GM18519 (cell line): ENCODE measurements around the gene CD247.
A peak's percentile ranks its signal among the peaks of the same experiment; 100 is the strongest.
"Not testable (repeated sequence)": the region's sequence is repeated elsewhere in the genome, so short reads cannot be mapped to it uniquely, and the experiment has no call there.

Experiments used
- ATAC-seq: cut with Tn5 transposase; IDR thresholded peaks from one replicate; pipeline ENCODE4 v1.9.1; 2021; ENCODE audit warnings: mild to moderate bottlenecking, moderate library complexity; ENCODE audit not compliant: unreplicated experiment, low FRiP score

The CD247 gene

GRCh38 chr1:167518331-167518700 is at the start of gene CD247:
Gene CD247, minus strand, starts transcription at chr1:167518529. Its CDS starts 64 bp downstream, at chr1:167518465.
- no peak for ATAC-seq

GRCh38 chr1:167567663-167568062 is 49.3 kb upstream of the CD247 start:
- no peak for ATAC-seq

- no peak for ATAC-seq
These were observed 48.4 kb upstream of the CD247 start for GRCh38 chr1:167566766-167567165.

DNA sequence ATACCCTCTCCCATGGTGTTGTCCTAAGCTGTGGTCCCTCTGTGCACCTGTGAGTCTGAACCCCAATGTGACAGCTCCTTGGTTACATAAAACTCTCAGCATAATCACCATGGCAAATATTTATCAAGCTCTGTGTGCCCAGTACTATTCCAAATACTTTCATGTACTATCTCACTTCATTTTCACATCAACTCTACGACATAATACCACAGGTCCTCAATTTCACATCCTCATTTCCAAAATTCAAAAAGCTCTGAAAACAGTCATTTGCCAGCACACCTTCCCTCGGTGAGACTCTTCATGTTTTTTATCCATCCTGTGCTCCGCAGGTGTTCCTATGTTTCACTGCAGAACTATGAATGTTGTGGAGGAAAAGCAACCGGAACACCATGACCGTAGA is 47.6 kb upstream of the CD247 start:
- ATAC-seq = no peak

DNA sequence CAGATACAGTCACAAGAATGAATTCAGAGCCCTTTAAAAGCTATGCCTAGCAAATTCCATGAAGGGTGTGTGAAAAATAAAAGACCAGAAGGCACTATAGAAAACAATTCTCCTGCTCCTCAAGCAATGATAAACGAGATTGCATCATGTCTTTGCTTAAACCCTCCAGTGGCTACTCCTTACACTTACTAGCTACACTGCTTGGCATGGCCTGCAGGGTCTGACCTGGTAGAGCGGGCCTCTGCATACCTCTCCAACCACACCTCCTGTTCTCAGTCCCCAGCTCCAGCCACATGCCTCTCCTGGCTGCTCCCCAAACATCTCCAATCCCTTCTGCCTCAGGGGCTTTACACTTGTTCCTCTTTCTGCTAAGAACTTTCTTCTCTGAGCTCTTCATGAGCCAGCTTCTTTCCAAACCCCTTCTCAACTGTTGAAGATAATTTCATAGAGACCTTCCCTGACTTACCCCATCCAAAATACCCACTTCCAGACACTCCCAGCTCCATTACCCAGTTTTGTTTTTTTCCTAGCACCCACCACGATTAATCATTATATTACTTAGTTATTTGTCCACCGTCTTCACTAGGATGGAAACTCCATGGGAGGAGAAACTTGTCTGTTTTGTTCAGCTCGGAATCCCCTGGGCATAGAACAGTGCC is 46.4 kb upstream of the CD247 start:
- ATAC-seq = no peak

DNA sequence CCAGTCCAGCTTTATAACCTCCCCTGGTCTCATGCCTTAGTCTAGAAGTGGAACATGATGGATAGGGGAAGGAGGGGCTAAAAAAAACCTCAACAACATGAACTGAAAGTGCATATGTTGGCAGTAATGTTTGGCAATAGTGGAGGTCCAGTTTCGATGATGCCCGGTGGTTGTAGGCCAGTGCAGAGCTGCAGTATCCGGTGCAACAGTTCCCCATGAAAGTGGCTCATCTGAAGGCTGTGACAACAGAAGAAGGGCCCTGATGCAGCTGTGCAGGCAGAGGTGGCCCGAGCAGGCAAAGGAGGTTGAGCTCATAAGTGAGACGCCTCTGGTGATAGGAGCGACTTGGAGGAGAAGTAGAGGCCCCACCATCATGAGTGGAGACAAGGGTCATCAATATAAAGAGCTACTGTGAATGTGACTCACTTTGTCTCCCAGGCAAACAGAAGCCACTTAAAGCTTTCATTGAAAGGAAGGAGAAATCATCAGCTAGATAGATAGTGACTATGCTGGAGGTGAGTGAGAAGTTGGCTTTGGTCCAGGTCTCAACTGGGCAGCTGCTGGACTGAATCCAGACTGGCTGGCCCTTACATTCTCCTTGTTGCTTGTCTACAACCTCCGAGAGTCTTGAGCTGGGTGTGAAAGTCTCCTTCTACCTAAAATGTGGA is 45.4 kb upstream of the CD247 start:
- ATAC-seq = no peak

- ATAC-seq = no peak
These were observed 44.4 kb upstream of the CD247 start for GRCh38 chr1:167562702-167563101.

- no peak for ATAC-seq
These were observed 43.4 kb upstream of the CD247 start for GRCh38 chr1:167561753-167562152.

DNA sequence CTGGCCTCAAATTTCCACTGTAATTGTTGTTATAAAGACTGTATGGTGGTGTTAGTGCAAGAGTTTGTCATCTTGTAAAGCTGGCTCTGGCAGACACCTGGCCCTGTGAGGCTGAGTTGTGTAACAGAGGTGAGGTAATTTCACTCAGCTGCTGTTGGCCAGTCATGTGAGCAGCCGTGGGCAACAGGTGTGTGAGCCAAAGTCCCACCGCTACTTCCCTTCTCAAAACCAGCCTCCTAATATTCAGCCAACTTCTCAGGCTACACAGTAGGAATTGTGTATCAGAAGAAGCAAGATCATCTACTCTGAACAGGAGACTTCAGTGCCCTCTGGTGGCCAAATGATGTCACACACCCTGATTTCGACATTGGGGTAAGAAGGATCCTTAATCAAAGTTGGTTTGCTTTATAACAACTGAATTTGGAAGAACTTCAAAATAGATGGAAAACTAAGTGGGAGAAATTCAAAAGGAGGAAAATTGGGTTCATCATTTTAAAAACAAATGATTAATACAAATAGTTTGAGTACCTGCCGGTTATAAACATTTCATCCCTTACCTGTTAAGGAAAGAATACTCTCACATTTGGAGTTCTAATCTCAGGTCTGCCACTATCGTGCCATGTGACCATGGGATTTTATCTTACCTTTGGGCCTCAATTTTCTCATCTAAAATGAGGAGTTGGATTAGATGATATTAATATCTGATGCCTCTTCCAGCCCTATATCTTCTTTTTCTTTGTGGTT is 37.8 kb upstream of the CD247 start:
- no peak for ATAC-seq

DNA sequence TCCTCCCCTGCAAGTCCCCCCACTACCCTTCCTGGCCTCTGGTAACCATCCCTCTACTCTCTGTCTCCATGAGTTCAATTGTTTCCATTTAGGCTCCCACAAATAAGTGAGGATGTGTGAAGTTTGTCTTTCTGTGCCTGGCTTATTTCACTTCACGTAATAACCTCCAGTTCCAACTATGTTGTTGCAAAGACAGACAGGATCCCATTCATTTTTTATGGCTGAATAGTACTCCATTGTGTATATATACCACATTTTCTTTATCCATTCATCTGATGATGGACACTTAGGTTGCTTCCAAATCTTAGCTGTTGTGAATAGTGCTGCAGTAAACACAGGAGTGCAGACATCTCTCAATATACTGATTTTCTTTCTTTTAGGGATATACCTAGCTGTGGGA is 36.7 kb upstream of the CD247 start:
- not testable (repeated sequence) for ATAC-seq

DNA sequence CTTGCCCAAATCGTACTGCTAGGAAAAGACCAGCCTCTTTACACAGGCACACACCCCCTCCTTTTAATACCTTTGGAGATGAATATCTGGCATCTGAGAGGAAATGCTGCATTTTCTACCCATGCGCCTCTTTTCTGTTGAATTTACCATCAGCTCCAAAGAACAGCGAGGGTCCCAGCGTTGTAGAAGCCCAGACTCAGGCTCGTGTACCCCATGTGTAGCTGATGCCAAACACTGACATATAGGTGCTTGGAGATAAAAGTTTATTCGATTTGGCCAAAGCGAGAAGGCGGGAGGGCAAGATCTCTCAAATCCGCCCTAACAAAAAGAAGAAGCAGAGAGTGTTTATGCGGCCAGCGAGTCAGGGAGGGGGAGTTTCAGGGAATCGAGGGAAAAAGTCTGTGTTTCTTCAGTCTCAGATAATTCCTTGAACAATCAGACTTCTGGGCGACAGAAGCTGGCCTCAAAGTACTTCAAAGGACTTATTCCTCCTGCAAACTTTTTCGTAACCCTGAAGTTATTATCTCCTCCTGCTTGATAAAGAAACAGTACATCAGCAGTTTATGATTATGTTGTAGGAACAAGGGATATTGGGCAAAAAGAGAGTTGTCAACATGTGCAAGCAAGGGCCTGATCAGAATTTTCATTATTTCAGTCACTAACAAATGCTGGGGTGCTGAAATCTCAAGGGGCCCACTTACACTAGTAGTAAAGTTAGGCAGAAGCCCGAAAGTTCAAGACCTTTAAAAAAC is 35.9 kb upstream of the CD247 start:
- ATAC-seq = no peak

- ATAC-seq = peak; percentile 91
These were observed 35.1 kb upstream of the CD247 start, which contains the start of gene CREG1 for GRCh38 chr1:167553136-167554027. Gene CREG1, minus strand, starts transcription at chr1:167553762.

GRCh38 chr1:167551362-167551761 is 33.0 kb upstream of the CD247 start:
- ATAC-seq = no peak

- no peak for ATAC-seq
These were observed 30.0 kb upstream of the CD247 start for GRCh38 chr1:167548059-167548932.

DNA sequence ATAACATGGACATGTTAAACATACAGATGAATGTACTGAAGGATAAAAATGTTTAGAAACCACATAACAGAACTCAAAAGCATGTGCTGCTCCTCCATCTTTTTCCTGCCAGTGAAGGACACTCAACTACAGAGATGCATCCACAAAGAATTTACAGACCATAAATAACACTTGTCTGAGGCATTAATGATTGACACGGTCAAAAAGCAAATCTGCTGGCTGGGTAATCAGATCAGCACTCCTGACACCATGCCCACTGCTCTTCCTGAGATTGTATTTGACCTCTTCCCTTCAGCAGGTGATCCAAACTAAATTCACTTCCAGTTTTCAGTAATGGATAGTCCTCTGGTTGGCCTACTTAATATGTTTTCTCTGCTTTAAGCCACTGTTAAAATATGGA is 28.6 kb upstream of the CD247 start:
- no peak for ATAC-seq

DNA sequence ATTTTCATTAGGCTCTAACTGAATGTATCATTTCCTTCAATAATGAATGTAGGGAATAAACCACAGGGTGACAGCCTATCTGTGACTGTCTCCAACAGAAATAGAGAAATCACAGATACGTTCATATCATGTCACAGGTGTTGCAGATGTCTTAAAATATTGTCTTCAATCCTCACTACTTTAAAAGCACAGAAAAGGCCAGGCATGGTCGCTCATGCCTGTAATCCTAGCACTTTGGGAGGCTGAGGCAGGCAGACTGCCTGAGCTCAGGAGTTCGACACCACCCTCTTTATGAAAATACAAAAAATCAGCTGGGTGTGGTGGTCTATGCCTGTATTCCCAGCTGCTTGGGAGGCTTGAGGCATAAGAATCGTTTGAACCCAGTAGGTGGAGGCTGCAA is 27.0 kb upstream of the CD247 start:
- ATAC-seq = no peak

DNA sequence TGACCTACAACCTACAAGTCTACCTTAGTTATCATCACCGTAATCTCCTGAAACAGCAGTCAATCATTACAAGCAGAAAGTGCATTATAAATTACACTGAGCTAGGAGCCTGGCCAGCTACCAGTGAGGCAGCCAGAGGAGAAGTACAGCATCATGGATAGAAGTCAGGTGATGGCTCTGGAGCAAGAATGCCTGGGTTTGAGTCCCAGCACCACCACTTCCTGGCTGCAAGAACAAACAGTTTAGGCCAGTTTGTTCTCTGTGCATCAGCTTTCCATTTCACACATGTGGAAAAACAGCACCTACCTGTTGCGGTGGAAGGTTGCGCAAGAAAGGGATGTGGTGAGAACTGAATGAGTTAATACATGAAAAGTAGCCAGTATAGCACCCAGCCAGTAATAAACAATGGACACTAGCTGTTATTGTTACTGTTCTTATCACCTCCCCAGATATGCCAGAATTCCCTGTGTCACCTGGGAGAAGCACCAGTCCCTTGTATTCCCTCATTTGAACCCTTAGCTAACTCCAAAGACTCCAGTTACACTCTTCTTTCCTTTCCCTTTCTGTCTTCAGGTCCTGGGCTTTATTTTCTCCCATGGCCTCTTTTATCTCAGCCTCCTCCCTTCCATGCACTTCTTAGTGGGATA is 26.2 kb upstream of the CD247 start:
- no peak for ATAC-seq

DNA sequence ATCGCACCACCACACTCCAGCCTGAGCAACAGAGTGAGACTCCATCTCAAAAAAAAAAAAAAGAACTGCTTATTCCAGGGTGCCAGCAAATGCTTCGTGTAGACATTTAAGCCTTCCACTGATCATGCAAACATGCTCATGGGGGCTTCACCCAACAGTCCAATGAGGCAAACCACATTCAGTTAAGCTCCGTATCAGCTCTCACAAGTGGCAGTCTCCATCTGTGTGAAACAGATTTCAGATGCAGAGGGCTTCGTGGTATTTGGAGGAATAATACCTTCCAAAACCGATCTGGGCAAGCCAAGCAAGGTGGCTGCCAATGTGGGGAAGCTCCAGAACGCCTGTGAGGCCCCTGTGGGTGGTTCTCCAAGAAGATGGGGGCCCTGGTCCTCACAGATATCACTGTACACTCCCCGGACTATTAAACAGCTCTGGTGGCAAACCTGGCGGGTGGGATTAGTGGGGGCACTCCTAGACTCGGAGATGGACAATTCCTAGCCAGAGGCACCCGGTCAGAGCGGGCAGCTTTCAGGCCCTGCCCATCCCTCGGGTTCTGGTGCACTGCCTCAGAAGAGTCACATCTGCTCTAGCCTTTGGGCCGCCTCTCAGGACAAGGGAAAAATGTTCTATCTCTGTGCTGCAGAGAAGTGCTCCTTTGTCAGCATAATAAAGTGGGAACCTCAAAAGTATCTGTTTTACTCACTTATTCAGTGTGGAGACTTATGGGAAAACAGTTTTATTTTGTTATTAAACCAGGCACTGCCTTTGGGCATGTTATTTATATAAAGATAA is 25.1 kb upstream of the CD247 start:
- no peak for ATAC-seq
